NCI-H446 (cell line): ENCODE results near the gene USP6.
A peak's percentile ranks its signal among the peaks of the same experiment; 100 is the strongest.
"Not testable (repeated sequence)": the region's sequence is repeated elsewhere in the genome, so short reads cannot be mapped to it uniquely, and the experiment has no call there.

Experiments
- DNase-seq, 2 experiments: peaks; one replicate each; lab custom pipeline; 2025; lab: John Stamatoyannopoulos, UW

USP6 gene

GRCh38 chr17:5115673-5116651 is at the start of gene USP6:
TSS of gene USP6 (plus strand) at chr17:5116032. CDS start at chr17:5130368, 14,336 bp downstream.
- DNase-seq, result no peak

DNA sequence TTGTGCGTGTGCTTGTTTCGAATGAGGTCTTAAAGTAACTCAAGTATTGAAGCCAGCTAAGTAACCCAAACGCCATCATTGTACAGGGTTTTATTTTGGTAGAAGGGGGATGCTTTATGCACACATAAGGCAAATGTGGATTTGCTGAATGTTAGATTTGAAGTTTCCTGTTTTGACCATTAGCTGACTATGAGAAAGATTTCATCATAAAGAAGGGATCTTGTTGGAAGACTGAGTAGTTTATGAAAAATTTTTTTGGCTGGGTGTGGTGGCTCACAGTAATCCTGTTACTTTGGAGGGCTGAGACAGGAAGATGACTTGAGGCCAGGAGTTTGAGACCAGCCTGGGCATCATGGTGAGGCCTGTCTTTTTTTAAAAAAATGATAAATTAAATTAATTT is 47.6 kb upstream of the USP6 start:
- no peak for DNase-seq

DNA sequence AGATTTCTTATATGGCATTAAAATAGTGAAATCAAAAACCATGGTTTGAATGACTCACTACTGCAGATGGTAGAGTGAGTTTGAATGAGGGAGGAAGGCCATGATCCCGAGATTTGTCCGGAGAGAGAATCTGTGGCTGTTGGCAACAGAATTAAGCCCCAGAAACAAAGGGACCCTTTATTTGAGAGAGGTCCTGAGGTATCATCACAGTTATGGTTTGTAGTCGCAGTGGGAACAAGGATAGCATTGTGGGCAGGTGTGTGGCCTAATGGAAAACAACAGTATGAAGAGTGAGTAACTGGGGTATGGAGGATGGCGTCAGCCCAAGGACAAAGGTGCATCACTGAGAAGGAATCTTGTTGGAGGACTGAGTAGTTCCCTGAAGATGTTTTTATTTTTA is 46.1 kb upstream of the USP6 start:
- no peak for DNase-seq

DNA sequence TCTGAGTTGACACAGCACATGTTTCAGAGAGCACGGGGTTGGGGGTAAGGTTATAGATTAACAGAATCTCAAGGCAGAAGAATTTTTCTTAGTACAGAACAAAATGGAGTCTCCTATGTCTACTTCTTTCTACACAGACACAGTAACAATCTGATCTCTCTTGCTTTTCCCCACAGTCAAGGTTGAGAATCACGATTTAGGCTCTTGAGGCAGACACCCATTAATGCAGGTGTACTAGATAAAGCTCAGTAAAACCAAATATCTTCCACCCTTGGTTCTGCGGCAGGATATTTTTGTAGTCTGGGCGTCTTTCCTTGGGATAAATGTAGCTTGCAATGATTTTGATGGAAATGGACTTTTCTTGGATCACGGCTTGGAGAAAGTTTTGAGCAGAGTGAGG is 40.4 kb upstream of the USP6 start:
- DNase-seq, result not testable (repeated sequence)

- DNase-seq, result not testable (repeated sequence)
Measured at GRCh38 chr17:5077275-5077674, 38.6 kb upstream of the USP6 start.

DNA sequence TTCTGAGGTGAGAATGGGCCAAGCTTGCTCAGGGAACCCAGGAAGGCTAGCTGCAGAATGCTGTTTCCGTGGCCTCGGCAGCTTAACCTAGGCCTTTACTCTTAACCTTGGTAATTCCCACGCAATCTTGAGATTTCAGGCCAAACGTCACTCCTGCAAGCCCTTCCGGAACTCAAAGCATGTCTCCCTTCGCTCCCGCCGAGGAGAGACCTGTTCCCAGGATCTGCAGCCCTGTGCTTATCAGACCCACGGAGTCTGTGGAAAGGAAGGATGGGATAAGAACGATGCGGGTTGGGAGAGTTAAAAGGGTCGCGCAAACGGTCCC is 38.1 kb upstream of the USP6 start:
- no peak for DNase-seq

- DNase-seq, result peak; percentile 44 to 82
Measured at GRCh38 chr17:5078106-5079028, 37.5 kb upstream of the USP6 start, which contains the start of gene ZFP3. TSS of gene ZFP3 (plus strand) at chr17:5078467. CDS start at chr17:5091505, 13,038 bp downstream.

DNA sequence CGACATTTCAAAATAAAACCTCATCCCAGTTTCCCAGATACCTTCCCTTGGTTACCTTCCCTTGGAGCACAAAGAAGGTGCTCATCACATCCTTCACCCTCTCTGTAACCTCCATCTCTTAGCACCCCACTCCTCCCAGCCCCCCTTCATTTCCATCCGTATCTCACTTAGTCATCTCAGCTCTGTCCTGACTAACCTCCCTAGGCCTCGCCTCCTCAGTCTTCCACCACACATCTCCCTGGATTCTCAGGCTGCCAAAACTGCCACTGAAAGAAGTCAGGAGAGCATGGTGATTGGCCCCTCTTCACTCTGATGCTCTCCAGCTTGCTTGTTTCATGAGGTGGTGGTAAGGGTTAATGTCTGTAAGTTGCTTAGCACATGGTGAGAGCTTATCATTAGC is 35.2 kb upstream of the USP6 start:
- no peak for DNase-seq

- DNase-seq, result no peak
Measured at GRCh38 chr17:5092218-5093010, 23.4 kb upstream of the USP6 start.

DNA sequence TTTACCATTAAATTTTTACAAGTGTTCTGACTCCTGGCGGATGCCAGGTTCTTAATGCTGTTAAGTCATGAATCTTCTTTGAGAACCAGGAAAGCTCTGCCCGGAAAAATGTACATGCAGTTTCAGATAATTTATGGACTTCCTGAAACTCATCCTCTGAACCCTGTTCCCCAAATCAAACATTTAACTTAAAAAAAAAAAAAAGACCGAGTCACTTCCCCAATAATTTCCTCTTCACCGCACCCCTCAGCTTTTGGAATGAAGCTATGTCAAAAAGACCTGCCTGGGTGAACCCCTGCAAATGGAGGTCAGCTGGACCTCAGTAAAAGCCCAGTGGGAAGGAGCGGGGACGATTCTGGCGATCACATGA is 19.1 kb upstream of the USP6 start:
- no peak for DNase-seq

- peak; percentile 5 to 30 for DNase-seq
Measured at GRCh38 chr17:5097101-5097834, 18.6 kb upstream of the USP6 start.

DNA sequence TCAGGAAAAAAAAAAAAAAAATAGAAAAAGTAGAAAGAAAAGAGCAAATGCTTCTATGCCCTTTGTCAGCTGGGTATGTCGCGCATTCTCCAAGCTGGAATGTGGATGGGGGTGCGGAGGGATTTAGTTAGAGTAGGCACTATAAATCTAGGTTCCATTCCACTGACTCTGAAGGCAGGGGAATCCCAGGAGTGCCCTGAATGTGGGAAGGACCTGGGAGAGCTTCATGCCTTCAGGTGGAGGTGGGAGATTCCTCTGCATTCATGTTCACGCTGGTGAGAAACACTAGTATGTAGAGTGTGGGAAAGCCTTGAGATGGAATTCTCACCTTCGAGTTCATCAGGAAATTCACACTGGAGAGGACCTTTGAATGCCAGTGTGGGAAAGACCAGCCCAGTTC is 16.6 kb upstream of the USP6 start:
- DNase-seq, result no peak

DNA sequence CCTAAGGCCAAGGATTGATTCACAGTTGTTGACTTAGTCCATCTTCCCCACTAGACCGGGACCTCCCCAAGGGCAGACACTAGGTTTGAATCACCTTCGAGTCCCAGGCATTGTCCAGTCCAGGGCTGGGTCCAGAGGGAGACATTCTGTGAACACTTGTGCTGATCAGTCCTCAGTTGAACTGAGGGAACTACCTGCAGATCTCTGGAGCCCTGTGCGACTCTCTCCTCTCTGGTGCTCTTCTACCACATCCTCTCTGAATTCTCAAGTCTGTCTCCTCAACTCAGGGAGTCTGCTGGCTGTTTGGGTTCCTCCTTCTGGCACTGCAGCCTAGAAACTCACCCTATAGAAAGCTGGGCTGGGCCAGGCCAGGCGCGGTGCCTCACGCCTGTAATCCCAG is 15.0 kb upstream of the USP6 start:
- DNase-seq, result no peak

DNA sequence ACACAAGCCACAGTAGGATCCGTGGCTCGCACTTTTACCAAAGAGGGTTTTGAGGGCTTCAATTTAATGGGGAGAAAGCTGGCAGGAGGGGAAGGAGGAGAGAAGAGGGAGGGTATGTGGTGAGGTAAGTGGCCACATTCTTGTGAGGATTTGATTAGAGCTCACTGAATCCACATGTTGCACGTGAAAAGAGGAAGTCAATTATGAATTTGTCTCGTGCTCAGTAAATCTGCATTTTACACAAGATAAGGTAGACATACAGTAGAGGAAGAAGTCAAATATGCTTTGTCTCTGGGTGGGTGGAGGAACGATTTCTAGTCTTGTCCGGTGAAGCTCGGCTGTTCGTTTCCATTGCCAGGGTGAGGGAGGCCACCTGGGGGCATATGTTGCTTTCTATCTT is 5.0 kb upstream of the USP6 start:
- no peak for DNase-seq

DNA sequence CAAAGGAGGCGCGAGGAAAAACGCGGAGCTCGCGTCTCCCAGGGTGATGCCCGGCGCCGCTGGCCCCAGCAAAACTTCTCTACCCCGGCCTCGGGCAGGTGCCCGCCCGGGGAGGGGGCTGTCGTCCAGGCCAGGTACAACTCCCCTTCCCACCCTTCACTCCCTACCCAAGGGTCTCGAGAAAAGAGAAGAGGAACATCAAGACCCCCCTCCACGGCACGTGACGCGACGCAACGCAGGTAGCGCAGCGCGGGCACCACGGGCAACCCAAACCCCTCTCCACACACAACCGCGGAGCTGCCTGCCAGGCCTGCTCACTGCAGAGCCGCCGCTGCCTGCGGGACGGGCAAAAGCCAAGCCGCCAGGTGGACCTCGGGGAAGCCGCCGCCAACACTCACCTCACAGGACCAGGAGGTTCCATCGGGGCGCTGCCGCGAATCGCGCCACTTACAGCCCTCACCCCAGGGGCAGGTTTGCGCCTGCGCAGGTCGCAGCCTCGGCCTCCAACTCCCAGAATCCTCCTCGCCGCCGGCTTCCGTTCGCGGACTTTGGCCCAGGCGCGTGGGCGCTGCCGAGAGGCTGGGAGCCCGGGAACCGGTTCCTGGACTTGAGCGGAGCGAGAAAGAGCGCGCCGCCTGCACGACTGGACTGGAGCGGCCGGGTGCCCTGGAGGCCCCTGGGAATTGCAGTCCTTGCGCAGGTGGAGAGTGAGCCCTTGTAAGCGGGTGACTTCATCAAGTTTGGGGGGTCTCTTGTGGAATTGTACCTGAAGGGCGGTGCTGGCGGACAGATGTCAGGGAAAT is 4.2 kb upstream of the USP6 start, which contains the start of gene ZNF232:
TSS of gene ZNF232 (minus strand) at position 477 of the 803 bp plus-strand sequence. CDS start at position 421, 56 bp downstream.
- DNase-seq, result peak; percentile 74 to 93

GRCh38 chr17:5118219-5118618 is 2.4 kb downstream of the USP6 start:
- DNase-seq, result no peak

DNA sequence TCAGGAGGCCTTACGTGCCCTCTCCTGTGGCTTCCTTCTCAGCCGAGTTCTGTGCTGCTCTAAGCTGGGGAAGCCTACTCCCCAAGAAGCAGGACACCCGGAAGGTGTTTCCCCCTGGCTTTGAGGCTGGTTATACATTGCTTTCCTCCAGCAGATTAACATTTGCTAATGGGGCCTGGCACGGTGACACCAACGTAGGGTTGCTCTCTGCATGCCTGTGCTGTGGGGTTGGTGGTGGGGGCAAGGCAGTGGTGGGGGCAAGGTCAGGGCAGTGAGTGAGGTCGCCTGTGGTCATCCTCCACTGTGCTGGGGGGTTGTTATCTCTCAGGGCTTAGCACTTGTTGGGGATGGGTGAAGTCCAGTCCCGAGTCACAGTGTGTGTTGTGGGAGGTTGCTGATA is 4.2 kb downstream of the USP6 start:
- DNase-seq, result no peak

DNA sequence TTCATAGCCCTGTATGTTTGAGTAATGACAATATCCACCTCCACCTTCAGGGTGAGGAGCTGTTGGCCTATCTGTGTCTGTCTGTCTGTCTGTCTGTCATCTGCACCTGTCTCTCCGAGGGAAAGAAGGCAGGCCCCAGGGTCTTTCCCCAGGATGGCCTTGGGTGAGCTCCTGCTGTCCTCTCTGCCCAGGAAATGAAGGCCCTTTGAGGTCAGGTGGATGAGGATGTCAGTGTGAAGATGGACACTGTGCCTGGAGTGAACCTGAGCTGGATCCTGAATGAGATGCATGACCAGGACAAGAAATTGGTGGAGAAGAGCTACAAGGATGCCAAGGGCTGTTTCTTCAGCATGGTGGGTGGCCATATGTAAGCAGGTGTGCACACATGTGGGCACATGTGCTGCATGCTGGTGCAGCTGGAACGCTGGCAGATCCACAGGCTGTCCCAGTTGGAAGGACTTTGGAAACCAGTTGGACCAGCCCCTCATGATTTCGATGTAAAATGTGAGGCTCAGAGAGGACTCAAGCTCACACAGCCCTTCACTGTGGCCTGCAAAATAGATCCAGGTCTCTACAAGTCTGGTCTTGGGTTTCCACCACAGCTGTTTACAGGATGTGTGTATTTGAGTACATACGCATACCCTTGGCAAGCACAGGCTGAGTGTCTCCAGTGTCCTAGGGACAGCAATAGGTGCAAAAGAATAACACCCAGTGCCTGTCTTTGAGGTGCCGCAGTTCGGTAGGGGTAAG is 4.8 kb downstream of the USP6 start:
- DNase-seq, result not testable (repeated sequence)

DNA sequence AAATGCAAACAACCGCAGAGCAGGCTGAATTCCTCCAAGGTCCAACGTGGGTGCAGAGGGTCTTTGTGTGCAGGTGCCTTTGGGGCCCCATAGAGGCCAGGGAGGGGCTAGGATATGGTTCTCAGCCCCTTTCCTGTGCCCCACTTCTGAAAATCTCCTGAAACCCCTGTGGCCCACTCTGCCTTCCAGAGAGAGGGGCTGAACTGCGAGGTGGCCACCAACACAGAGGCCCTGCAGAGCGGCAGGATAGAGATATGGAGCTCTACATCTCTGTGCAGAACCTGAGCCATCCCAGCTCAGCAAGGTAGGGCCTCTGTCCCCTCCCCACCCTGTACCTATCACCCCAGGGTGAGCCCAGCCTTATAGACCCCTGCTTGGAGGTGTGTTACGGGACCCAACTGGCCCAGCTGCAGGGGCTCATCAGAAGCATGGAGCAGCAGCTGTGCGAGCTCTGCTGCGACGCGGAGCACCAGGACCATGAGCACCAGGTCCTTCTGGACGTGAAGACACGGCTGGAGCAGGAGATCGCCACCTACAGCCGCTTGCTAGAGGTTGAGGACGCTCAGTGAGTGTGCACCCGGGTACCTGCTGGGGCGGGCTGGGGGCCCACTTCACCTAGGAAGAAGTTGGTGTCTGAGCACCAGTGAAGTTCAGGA is 5.5 kb downstream of the USP6 start:
- no peak for DNase-seq
